Activated naive CD8-positive, alpha-beta T cell treated with anti-CD3 and anti-CD28 coated beads, Interleukin-2, amount 50 U/mL, for 16 hours (primary cell): ENCODE results near the gene HIRA.
"Not testable (repeated sequence)": the region's sequence is repeated elsewhere in the genome, so short reads cannot be mapped to it uniquely, and the experiment has no call there.

ENCODE experiments used
- DNase-seq: peaks from one replicate; pipeline ENCODE4 v3.0.0-alpha.2; 2020; ENCODE audit warnings: low read depth, low spot score

HIRA gene

DNA sequence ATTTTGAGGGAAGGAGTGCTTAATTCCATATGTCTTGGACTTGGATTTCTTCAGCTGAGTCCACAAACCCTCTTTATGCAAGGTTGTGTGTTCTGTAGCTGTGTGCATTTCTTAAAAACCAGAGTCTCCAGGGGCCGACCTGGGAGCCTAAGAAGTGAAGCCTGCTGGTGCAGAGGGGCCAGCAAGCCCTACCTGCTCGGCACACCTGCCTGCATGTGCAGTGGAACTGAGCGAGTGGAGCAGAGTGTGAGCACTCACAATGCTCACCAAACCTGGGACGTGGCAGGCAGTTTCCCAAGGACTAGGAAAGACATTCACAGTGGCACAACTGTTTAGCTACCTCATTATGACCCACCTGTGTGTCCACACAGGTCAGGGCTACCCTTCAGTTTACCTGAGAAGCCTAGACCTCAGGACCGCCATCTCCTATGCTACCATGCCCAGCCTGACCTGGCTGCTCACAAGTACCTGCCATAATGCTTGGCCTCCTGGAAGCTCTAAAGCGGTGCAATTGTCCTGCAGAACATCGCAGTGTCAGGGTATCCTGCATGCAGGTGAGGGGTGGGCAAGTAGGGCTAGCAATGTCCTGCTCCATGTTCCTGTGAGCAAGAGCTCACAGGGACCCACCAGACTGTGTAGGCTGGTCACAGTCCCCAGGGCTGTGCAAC is 12.1 kb upstream of the HIRA start:
- DNase-seq = no peak

DNA sequence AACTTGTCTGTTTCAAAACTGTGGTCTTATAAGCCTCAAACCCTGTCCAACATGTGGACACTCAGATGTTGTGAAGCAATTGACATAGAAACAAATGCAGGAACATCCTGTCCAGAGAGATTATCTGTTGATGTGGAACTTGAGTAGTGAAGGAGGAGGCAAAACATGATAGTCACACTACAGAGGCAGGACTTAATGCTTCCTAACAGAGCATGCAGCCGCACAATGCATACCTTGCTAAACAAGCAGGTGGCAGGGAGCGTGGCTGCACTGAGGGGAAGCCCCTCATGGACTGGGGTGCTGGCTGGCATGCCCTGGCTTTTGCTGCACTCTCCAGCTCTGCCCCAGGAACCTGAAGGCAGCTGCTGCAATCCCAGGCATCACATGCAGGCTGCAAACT is 10.6 kb upstream of the HIRA start:
- no peak for DNase-seq

- no peak for DNase-seq
Measured at GRCh38 chr22:19440411-19441195, 9.1 kb upstream of the HIRA start.

DNA sequence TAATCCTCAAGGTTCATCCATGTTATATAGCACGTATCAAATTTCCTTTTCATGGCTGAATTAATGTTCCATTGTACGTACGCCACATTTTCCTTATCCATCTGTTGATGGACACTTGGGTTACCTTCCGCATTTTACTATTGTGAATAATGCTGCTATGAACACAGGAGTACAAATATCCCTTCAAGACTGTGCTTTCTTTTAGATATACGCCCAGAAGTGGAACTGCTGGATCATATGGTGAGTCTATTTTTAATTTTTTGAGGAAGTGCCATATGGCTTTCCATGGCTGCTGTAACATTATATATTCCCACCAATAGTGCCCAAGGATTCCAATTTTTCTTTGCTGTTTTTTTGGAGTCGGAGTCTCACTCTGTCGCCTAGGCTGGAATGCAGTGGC is 6.8 kb upstream of the HIRA start:
- DNase-seq = no peak

DNA sequence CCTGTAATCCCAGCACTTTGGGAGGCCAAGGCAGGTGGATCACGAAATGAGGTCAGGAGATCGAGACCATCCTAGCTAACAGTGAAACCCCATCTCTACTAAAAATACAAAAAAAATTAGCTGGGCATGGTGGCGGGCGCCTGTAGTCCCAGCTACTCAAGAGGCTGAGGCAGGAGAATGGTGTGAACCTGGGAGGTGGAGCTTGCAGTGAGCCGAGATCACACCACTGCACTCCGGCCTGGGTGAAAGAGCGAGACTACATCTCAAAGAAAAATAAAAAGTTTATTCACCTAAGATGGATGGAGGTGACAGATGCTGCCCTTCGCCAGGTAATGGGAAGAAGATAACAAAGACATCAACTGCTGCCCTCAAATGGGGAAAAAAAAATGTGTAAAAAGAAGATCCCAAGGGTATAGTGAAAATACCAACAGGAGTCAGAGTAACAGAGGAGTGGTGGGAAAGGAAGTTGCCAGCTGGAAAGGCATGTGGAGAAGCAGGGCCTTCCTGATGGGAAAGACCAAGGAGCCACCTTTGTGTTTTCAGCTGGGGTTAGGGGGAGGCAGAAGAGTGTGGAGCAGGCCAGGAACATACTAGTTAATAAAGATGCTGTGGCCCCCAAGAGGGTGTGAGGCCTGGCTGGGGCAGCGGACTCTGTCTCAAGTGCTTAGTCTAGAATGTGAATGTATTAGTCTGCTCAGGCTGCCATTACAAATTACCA is 5.1 kb upstream of the HIRA start:
- not testable (repeated sequence) for DNase-seq

- no peak for DNase-seq
Measured at GRCh38 chr22:19434829-19435580, 3.5 kb upstream of the HIRA start.

GRCh38 chr22:19434401-19434800 is 2.9 kb upstream of the HIRA start:
- no peak for DNase-seq

GRCh38 chr22:19432133-19432851 is 759 bp upstream of the HIRA start, which contains the start of gene MRPL40:
Gene MRPL40, plus strand, starts transcription at chr22:19432545. Its CDS starts 10 bp downstream, at chr22:19432555.
- DNase-seq = peak; percentile 83

DNA sequence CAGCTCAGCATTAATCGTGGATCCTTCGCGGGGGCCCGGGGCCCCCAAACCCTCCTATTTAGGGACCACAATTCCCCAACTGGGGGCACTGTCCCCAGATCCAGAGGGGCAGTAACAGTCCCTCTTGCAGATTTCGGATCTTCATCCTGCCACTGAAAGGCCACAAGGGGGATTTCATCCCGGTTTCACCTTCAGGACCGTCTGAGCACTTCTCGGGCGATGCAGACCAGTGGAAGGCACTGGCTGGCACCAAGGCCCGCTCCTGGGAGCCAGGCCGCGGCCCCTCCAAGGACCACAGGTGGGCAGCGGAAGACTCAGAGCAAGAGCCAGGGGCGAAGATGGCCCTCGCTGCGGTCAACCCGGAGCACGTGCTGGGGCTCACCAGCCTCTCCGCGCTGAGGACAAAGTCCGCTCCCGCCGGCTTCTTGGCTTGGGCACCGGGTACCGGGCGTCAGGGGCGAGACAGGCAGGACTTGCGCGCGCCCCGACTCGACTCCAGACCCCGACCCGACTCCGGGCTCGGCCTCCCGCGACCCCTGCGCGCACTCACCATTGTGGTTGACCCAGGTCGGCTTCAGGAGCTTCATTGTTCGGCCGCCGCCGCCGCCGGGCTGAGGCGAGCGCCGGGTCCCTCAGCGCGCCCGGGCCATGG is 517 bp downstream of the HIRA start:
- DNase-seq = no peak

- no peak for DNase-seq
Measured at GRCh38 chr22:19429950-19430889, 1.3 kb downstream of the HIRA start.

DNA sequence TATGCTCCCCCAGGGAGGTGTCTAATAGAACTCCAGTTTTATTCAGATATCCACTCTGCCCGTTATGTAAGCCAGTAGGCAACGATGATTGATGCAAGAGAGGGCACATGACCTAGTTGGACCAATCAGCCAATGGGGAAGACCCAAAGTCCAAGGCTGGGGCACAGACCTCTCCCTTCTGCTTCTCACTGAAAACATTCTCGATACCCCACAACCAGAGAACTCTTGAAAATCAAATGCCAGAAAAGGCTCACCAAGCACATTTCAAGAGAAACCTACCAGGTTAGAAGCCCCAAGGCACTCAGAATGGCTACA is 7.4 kb downstream of the HIRA start:
- DNase-seq = no peak

DNA sequence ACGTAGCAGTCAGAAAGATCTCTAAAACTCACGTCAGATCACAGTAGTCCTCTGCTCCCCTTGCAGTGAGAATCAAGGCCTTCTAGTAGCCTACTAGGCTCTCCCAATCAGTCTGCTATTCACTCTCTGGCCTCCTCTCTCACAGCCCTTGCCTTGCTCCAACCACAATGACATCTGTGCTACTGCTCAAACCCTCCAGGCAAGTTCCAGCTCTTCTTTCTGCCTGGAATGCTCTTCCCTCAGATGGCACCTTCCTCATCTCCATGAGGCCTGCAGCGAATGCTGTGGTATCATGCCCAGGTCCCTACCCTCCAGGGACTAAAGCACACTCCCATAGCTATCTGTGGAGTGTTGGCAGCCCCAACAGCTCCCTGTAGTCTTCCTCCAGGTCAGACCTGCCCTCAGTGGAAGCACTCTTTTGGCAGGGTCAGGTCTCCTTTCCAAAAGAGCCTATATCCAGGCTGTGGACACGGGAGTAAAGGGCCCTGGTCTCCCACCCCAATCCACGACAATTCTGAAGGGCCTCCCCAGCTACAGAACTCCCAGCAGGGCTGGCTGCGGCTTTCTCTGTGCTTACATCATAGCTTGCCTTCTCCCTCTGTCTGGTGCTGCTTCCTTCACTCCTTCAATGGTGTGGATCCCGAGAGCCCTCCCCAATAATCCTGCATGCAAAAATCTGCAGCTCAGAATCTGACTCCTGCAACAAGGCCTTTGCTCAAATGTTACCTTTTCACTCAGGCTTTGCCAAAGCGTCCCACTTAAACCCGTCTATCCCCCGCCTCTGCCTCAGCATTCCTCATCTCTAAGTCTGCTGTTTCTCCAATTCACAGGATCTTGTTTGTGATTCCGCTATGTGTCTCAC is 8.9 kb downstream of the HIRA start:
- no peak for DNase-seq

GRCh38 chr22:19420321-19420720 is 11.2 kb downstream of the HIRA start:
- no peak for DNase-seq

GRCh38 chr22:19419464-19420178 is 11.9 kb downstream of the HIRA start:
- DNase-seq = no peak

GRCh38 chr22:19419086-19419463 is 12.5 kb downstream of the HIRA start:
- no peak for DNase-seq

- no peak for DNase-seq
Measured at GRCh38 chr22:19412923-19413322, 18.6 kb downstream of the HIRA start.

DNA sequence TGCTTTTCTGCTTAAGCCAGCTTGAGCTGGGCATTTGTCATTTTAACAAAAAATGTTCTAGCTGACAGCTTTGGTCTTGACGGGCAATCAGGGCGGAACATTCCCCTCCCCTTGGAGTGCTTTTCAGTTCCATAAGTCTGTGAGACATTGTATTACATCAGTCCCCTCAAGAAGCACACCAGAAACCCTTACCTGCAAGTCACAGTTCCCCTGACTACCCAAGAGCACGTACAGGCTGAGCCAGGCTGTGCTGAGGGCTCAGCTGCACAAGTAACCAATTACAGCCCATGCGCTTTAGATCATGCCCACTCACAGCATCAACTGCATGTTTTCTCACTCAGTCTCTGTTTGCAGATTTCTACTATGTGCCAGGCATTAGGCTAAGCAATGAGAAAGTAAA is 19.1 kb downstream of the HIRA start:
- no peak for DNase-seq

GRCh38 chr22:19411690-19412045 is 19.9 kb downstream of the HIRA start:
- DNase-seq = no peak
